ENCODE data around the gene MTERF4. TPM values are rescaled to one million over a fixed set of nuclear protein-coding genes. Genes with fewer than 3 reads are reported as not detected.

The MTERF4 gene
- total and polyA plus RNA-seq, 2 of the 13 experiments (the other 11 are each of a cell fraction or from before 2014, with no cell fraction given): 50.5 to 59.8 TPM

DNA sequence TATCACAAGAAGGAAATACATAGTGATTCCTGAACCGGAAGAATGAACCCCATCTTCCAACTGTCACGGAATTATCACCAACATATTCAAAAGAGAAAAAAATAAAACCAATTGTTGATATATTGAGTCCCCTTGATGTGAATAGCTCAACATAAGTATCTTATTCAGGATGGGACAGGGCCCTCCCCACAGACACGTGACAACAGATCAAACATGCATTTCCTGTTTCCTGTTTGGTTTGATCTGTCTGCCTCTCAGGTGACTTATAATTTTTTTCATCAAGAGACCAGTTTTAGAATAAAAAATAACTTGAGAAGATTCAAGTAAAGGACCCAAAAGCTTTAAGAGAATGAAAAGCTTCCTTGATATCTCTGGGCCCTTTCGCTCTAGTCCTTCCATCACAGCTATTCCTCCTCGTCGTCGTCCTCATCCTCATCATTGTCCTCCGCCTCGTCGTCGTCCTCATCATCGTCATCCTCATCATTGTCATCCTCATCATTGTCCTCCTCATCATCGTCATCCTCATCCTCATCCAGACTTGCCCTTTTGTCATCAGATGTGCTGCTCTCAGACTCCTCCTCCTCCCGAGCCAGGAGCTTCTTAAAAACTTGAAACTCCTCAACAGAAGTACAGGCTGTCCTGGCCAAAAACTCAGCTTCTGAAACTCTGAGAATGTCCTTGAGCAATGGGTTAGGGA is 6.3 kb downstream of the MTERF4 start:
- Histone ChIP-seq H3K9me3 (ENCODE audit: low read length) (no peaks in the 10 kb centered on the region), H3K27me3 (ENCODE audit: control insufficient read depth in 1 of 2, insufficient read depth in 2 of 2, low read length in 2 of 2) (no peaks in the 10 kb centered on the region), H4K20me1 (ENCODE audit: insufficient read depth, low read length) (peaks cover 13% of the 10 kb centered on the region; the same call in 1 of the 2 replicates), H3K79me2 (ENCODE audit: insufficient read depth, low read length) (peaks cover 31% of the 10 kb centered on the region), H3K9ac (ENCODE audit: insufficient read depth, low read depth, low read length) (no peak overlapping the region), H3K4me3 (replicated peaks in 1 of 3; ENCODE audit: insufficient read depth in 1 of 3, low read depth in 2 of 3, low read length in 3 of 3) (no peak overlapping the region), H3K27ac (ENCODE audit: extremely low read length, insufficient read depth, low read length) (no peak overlapping the region), H2AFZ (ENCODE audit: low read length) (no peak overlapping the region), H3K4me2 (ENCODE audit: low read depth, low read length) (no peak overlapping the region), H3K4me1 (ENCODE audit: insufficient read depth, low read length) (peaks cover 66% of the 10 kb centered on the region), H3K36me3 (replicated peaks in 1 of 2; ENCODE audit: control insufficient read depth in 1 of 2, insufficient read depth in 2 of 2, low read length in 2 of 2) (peaks cover 19 to 58% of the 10 kb centered on the region in 2 experiments)
- FAIRE-seq (no peak), DNase-seq (ENCODE audit: low spot score) (no peak), ATAC-seq (no peak)
- in situ Hi-C loops (cut with HindIII; ENCODE audit: extremely low pct_ligation_motif_present, low pct_unique_long_range_greater_than_20kb): no loop called here
- peak; percentile 69 for TF ChIP-seq CREB1 (IDR thresholded peaks at IDR 0.05)
- no peak for TF ChIP-seq CREB1 (CRISPR knock-in tag; IDR thresholded peaks at IDR 0.05)
- TF ChIP-seq, protein P1, sequence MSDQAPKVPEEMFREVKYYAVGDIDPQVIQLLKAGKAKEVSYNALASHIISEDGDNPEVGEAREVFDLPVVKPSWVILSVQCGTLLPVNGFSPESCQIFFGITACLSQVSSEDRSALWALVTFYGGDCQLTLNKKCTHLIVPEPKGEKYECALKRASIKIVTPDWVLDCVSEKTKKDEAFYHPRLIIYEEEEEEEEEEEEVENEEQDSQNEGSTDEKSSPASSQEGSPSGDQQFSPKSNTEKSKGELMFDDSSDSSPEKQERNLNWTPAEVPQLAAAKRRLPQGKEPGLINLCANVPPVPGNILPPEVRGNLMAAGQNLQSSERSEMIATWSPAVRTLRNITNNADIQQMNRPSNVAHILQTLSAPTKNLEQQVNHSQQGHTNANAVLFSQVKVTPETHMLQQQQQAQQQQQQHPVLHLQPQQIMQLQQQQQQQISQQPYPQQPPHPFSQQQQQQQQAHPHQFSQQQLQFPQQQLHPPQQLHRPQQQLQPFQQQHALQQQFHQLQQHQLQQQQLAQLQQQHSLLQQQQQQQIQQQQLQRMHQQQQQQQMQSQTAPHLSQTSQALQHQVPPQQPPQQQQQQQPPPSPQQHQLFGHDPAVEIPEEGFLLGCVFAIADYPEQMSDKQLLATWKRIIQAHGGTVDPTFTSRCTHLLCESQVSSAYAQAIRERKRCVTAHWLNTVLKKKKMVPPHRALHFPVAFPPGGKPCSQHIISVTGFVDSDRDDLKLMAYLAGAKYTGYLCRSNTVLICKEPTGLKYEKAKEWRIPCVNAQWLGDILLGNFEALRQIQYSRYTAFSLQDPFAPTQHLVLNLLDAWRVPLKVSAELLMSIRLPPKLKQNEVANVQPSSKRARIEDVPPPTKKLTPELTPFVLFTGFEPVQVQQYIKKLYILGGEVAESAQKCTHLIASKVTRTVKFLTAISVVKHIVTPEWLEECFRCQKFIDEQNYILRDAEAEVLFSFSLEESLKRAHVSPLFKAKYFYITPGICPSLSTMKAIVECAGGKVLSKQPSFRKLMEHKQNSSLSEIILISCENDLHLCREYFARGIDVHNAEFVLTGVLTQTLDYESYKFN (CRISPR knock-in tag; conservative IDR thresholded peaks at IDR 0.05): no peak
- BruUV-seq (replicated peaks): no TSS peak
- WGBS (ENCODE audit: low lambda C conversion rate): 96% methylated on average over 14 of the region's 14 CpGs
- ChIA-PET POLR2A (interaction anchor here (1.0 kb wide), 1 partner anchor 54 kb away, joined by 3 read pairs; the partner anchor contains the start of gene PPP1R7), CTCF (ENCODE audit: low intra/inter-chr PET ratio, low total read pairs) (no interaction called here)
- intact Hi-C loops (cut with micrococcal nuclease; ENCODE audit: unreplicated experiment): no loop called here
